ENCODE results near the gene SLC5A1.

SLC5A1 gene

GRCh38 chr22:32097018-32097417, 54.0 kb downstream of the SLC5A1 start:
- no peaks in the 10 kb centered on the region for H3K9me2 ChIP-seq (replicated peaks; ENCODE audit: insufficient read depth, low read length)
- no peak overlapping the region for H3K4me3 ChIP-seq (ENCODE audit: low read length)
- TF ChIP-seq CTCF (IDR thresholded peaks at IDR 0.05; ENCODE audit: low read length) (no peak), EZH2phosphoT487 (IDR thresholded peaks at IDR 0.05; ENCODE audit: low read length) (no peak), EZH2 (optimal IDR thresholded peaks at IDR 0.05; ENCODE audit: low read depth, low read length) (no peak)
- H3K27ac ChIP-seq (ENCODE audit: low read length) = no peak overlapping the region
- H3K4me1 ChIP-seq (ENCODE audit: low read length) = no peaks in the 10 kb centered on the region
- no peak overlapping the region for H3K9ac ChIP-seq (ENCODE audit: low read length)
- no peaks in the 10 kb centered on the region for H3K9me3 ChIP-seq (replicated peaks; ENCODE audit: insufficient read depth, low read length)
- no peak for DNase-seq
- H3K36me3 ChIP-seq (replicated peaks; ENCODE audit: insufficient read depth, low read length) = no peaks in the 10 kb centered on the region
- H3K4me2 ChIP-seq (ENCODE audit: low read depth, low read length) = no peak overlapping the region
- no peaks in the 10 kb centered on the region for H3K79me2 ChIP-seq (ENCODE audit: low read length)
- no peaks in the 10 kb centered on the region for H3K27me3 ChIP-seq (replicated peaks; ENCODE audit: insufficient read depth, low read length)
- H3F3A ChIP-seq (ENCODE audit: insufficient read depth, low read length) = no peaks in the 10 kb centered on the region
- H2AFZ ChIP-seq (ENCODE audit: low read length) = no peak overlapping the region
- H4K20me1 ChIP-seq (ENCODE audit: insufficient read depth, low read length) = no peaks in the 10 kb centered on the region

DNA sequence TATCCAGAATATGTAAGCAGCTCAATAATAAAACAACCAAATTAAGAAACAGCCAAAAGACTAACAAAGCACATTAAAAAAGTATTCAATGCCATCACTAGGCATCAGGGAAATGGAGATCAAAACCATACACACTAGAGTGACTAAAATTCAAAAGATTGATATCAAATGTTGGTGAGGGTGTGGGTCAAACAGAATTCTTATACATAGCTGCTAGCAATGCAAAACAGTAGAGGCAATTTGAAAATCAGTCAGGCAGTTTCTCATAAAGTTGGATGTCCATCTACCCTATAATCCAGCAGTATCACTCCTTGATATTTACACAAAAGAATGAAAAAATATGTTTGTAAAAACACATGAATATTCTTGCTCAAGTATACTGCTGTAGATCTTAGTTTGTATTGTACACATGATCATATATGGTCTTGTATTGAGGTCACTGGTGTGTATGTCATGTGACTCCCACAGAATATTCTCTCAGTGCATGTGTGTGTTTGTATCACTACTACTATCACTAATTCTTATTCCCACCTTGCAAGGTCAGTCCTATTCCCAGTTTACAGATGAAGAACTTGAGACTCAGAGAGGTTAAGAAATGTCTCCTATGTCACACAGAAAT, 54.9 kb downstream of the SLC5A1 start:
- H3K4me2 ChIP-seq (ENCODE audit: low read depth, low read length) = no peak overlapping the region

DNA sequence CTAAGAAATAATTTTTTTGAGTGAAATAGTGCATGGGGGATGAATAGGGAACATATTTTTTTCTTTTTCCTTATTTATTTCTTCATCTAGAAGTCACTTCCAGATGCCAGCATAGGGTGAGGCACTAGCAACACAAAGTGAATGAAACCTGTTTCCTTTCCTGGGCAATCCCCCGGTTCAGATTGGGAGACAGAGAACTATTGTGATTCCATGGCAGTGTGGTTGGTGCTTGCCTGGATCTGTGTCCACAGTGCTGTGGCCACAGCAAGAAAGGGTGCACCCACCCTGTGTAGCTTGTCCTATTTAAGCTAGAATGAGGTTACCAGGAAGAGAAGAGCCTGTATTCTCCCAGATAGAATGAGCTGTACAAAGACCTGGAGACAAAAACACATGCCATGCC, 57.6 kb downstream of the SLC5A1 start:
- Histone ChIP-seq H3K9ac (ENCODE audit: low read length) (no peak overlapping the region), H3K27ac (ENCODE audit: low read length) (no peak overlapping the region)
- TF ChIP-seq EZH2phosphoT487 (IDR thresholded peaks at IDR 0.05; ENCODE audit: low read length) (no peak), CTCF (IDR thresholded peaks at IDR 0.05; ENCODE audit: low read length) (no peak), EZH2 (optimal IDR thresholded peaks at IDR 0.05; ENCODE audit: low read depth, low read length) (no peak)

More for the DNA sequence above, 54.9 kb downstream of the SLC5A1 start:
- Histone ChIP-seq H2AFZ (ENCODE audit: low read length) (no peak overlapping the region), H3K4me1 (ENCODE audit: low read length) (no peaks in the 10 kb centered on the region), H3K9me2 (replicated peaks; ENCODE audit: insufficient read depth, low read length) (no peaks in the 10 kb centered on the region), H3K9me3 (replicated peaks; ENCODE audit: insufficient read depth, low read length) (no peaks in the 10 kb centered on the region), H4K20me1 (ENCODE audit: insufficient read depth, low read length) (no peaks in the 10 kb centered on the region), H3K9ac (ENCODE audit: low read length) (no peak overlapping the region), H3K27me3 (replicated peaks; ENCODE audit: insufficient read depth, low read length) (no peaks in the 10 kb centered on the region), H3K79me2 (ENCODE audit: low read length) (no peaks in the 10 kb centered on the region), H3K27ac (ENCODE audit: low read length) (no peak overlapping the region), H3F3A (ENCODE audit: insufficient read depth, low read length) (no peaks in the 10 kb centered on the region), H3K4me3 (ENCODE audit: low read length) (no peak overlapping the region), H3K36me3 (replicated peaks; ENCODE audit: insufficient read depth, low read length) (no peaks in the 10 kb centered on the region)
- DNase-seq = no peak
- TF ChIP-seq CTCF (IDR thresholded peaks at IDR 0.05; ENCODE audit: low read length) = no peak
- no peak for TF ChIP-seq EZH2phosphoT487 (IDR thresholded peaks at IDR 0.05; ENCODE audit: low read length)
- no peak for TF ChIP-seq EZH2 (optimal IDR thresholded peaks at IDR 0.05; ENCODE audit: low read depth, low read length)

More for the DNA sequence above, 57.6 kb downstream of the SLC5A1 start:
- Histone ChIP-seq H2AFZ (ENCODE audit: low read length) (no peak overlapping the region), H3K27me3 (replicated peaks; ENCODE audit: insufficient read depth, low read length) (no peaks in the 10 kb centered on the region), H4K20me1 (ENCODE audit: insufficient read depth, low read length) (no peaks in the 10 kb centered on the region), H3K36me3 (replicated peaks; ENCODE audit: insufficient read depth, low read length) (no peaks in the 10 kb centered on the region), H3K4me3 (ENCODE audit: low read length) (no peak overlapping the region), H3K9me2 (replicated peaks; ENCODE audit: insufficient read depth, low read length) (no peaks in the 10 kb centered on the region), H3F3A (ENCODE audit: insufficient read depth, low read length) (no peaks in the 10 kb centered on the region), H3K79me2 (ENCODE audit: low read length) (no peaks in the 10 kb centered on the region), H3K4me1 (ENCODE audit: low read length) (no peaks in the 10 kb centered on the region), H3K4me2 (ENCODE audit: low read depth, low read length) (no peak overlapping the region), H3K9me3 (replicated peaks; ENCODE audit: insufficient read depth, low read length) (no peaks in the 10 kb centered on the region)
- DNase-seq = no peak

Data from MM.1S (cell line).